Measurements from ENCODE around the gene SPDYE6.

SPDYE6 gene

GRCh38 chr7:102320181-102320580 lies 36.1 kb downstream of the SPDYE6 start:
- Mint-ChIP-seq H3K4me1 (no peaks in the 10 kb centered on the region), H3K27me3 (ENCODE audit: low read depth) (peaks cover 8% of the 10 kb centered on the region), H3K27ac (no peak overlapping the region), H3K9me3 (no peaks in the 10 kb centered on the region), H3K4me3 (no peak overlapping the region), H3K36me3 (ENCODE audit: low read depth) (peaks cover 8% of the 10 kb centered on the region)
- TF ChIP-seq, protein P1, sequence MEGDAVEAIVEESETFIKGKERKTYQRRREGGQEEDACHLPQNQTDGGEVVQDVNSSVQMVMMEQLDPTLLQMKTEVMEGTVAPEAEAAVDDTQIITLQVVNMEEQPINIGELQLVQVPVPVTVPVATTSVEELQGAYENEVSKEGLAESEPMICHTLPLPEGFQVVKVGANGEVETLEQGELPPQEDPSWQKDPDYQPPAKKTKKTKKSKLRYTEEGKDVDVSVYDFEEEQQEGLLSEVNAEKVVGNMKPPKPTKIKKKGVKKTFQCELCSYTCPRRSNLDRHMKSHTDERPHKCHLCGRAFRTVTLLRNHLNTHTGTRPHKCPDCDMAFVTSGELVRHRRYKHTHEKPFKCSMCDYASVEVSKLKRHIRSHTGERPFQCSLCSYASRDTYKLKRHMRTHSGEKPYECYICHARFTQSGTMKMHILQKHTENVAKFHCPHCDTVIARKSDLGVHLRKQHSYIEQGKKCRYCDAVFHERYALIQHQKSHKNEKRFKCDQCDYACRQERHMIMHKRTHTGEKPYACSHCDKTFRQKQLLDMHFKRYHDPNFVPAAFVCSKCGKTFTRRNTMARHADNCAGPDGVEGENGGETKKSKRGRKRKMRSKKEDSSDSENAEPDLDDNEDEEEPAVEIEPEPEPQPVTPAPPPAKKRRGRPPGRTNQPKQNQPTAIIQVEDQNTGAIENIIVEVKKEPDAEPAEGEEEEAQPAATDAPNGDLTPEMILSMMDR (IDR thresholded peaks at IDR 0.05; ENCODE audit: unreplicated experiment in 3 of 3) = no peak

DNA sequence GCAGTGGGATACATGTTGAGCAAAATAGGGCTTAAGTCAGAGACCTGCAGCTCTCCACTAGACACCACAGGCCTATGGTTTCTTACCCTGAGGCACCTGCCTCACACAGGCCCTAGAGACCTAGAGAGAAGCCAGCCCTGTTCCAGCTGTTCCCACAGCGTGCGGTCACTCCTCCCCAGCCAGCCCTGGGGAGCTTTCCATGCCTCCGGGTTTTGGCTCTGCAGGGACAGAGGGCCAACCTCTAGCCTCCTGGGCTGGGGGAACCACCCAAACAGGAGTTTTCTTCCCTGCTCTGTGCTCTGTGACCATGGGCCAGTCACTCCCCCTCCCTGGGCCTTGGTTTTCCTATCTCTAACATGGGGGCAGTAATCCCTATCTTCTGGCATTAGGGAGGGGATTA lies 36.6 kb downstream of the SPDYE6 start:
- Mint-ChIP-seq H3K4me3 (no peak overlapping the region), H3K36me3 (ENCODE audit: low read depth) (peaks cover 10% of the 10 kb centered on the region), H3K9me3 (no peaks in the 10 kb centered on the region), H3K27me3 (ENCODE audit: low read depth) (peaks cover 8% of the 10 kb centered on the region), H3K27ac (no peak overlapping the region), H3K4me1 (no peaks in the 10 kb centered on the region)
- TF ChIP-seq, protein P1 (IDR thresholded peaks at IDR 0.05; ENCODE audit: unreplicated experiment in 3 of 3) = no peak

DNA sequence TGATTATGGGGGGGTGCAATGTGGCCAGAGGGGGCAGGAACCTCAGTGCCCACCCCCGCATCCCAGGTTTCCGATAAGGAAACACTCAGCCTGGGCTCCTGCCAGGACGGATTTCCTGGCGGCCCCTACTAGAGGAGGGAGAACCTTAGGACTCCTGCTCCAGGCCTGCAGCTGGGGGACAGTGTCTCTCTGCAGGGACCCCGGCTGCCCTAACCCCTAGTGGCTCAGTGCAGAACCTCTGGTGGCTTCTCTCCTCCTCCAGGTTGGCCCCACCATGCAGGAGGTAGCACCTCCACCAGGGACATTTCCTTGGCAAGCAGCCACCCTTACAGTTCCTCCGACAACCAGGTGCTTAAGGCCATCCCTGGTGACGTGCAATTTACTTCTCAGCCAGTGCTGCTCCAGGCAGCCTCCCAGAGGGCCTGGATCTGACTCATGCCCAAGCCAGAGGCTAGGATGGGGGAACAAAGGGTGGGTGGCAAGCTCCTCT lies 37.7 kb downstream of the SPDYE6 start:
- H3K27me3 Mint-ChIP-seq (ENCODE audit: low read depth) = peaks cover 8% of the 10 kb centered on the region
- H3K36me3 Mint-ChIP-seq (ENCODE audit: low read depth) = peaks cover 12% of the 10 kb centered on the region
- H3K4me1 Mint-ChIP-seq = no peaks in the 10 kb centered on the region
- no peak overlapping the region for H3K27ac Mint-ChIP-seq
- H3K9me3 Mint-ChIP-seq = no peaks in the 10 kb centered on the region
- TF ChIP-seq, protein P1 (IDR thresholded peaks at IDR 0.05; ENCODE audit: unreplicated experiment in 3 of 3) = no peak
- H3K4me3 Mint-ChIP-seq = no peak overlapping the region

DNA sequence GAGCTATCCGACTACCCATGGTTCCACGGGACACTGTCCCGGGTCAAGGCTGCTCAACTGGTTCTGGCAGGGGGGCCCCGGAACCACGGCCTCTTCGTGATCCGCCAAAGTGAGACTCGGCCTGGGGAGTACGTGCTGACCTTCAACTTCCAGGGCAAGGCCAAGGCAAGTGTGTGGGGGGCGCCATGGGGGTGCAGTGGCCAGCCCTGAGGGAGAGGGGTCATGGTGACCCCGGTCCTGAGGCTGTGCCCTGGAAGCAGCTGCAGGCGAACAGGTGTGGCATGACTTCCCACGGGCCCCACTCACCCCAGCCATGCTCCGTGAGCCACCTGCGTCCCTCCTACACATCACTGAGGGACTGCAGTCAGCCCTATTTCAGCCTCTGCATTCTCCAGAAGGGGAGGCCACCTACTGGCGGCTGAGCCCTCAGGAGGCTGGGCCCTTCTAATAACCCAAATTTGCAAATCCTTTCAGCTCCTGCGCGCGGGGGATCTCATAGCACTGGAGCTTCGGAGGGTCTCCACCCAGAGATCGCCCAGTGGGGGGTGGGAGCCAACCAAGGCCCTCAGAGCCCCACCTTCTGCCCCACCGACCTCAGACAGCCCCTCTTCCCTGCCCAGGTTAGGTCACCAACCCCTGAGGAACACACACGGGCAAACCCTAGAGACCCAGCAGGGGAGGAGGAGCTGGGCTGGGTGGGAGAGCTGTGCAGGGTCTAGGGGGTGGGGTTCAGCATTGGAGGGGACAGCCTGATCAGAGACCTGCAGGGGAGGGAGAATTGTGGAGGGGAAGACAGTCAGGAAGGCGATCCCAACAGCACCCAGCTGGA lies 38.8 kb downstream of the SPDYE6 start:
- TF ChIP-seq, protein P1 (IDR thresholded peaks at IDR 0.05; ENCODE audit: unreplicated experiment in 3 of 3) = no peak
- Mint-ChIP-seq H3K4me1 (no peaks in the 10 kb centered on the region), H3K27ac (no peak overlapping the region), H3K27me3 (ENCODE audit: low read depth) (peaks cover 4% of the 10 kb centered on the region), H3K9me3 (no peaks in the 10 kb centered on the region), H3K4me3 (no peak overlapping the region), H3K36me3 (ENCODE audit: low read depth) (peaks cover 12% of the 10 kb centered on the region)

DNA sequence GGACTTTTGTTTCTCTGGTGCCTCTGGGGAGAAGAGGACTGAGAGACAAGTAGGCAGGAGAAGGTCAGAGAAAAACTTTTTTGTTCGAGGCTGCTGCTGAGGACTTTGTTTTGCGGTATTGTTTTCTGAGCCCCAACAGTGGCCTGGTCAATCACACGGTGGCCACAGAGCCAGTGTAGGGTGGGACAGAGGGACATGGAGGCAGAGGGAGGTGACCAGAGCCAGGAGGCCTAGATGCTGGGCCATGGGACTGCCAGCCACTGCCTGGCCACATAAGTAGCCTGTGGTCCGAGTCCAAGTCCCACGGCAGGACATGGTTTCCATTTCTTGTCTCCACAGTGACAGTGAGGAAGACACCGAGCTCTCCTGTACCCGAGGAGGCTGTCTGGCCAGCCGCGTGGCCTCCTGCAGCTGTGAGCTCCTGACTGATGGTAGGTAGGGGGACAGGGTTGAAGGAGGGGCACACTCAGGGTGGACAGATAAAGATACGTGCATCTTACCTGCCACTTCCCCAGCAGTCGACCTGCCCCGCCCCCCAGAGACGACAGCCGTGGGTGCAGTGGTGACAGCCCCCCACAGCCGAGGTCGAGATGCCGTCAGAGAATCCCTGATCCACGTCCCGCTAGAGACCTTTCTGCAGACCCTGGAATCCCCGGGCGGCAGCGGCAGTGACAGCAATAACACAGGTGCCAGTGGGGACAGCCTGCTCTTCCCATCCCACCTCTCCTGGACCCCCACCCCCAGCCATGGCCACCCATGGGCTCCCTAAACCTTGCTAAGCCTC lies 42.1 kb downstream of the SPDYE6 start:
- Mint-ChIP-seq H3K9me3 (no peaks in the 10 kb centered on the region), H3K4me3 (no peak overlapping the region), H3K36me3 (ENCODE audit: low read depth) (peaks cover 15% of the 10 kb centered on the region)

More for the DNA sequence above, 42.1 kb downstream of the SPDYE6 start:
- H3K4me1 Mint-ChIP-seq = no peaks in the 10 kb centered on the region
- H3K27me3 Mint-ChIP-seq (ENCODE audit: low read depth) = no peaks in the 10 kb centered on the region
- TF ChIP-seq, protein P1 (IDR thresholded peaks at IDR 0.05; ENCODE audit: unreplicated experiment in 3 of 3) = no peak
- H3K27ac Mint-ChIP-seq = no peak overlapping the region
